HPDE6-E6E7 (cell line): Measurements from ENCODE around the gene LRMDA.

Source experiments
- DNase-seq: peaks from one replicate; pipeline ENCODE4 v3.0.0; 2011; ENCODE audit warnings: missing footprints; ENCODE audit errors: extremely low spot score

LRMDA gene

DNA sequence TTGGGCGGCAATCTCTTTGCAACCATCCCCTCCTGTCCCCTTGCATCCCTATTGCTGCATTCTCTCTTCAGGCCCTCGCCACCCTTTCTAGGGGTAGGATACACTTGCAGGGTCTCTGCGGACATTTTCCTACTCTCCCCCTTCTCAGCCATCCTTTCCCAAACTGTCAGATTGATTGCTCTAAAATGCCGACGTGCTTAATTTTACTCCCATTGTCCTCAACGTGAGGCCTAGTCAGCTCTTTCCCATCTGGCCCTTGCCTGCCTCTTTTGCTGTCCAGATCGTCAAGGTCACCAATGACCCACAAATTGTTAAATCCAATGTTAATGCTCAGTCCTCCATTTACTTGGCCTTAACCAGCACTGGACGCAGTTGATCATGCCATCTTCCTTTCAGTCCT lies 12.7 kb upstream of the LRMDA start:
- no peak for DNase-seq

DNA sequence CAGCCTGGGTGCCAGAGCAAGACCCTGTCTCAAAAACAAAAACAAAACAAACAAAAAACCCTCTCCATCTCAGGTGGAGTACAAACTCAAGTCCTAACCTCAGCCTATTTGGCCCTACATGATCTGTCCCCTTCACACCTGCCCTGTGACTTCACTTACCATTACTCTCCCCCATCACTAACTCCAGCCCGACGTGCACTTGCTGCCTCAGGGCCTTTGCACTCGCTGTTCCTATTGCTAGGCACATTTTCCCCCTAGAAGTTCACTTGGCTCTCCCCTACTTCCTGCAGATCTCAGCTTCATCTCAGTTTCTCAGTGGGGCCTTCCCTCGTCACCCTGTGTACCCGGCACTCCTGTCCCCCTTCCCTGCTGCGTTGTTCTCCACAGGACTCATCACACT lies 8.5 kb upstream of the LRMDA start:
- DNase-seq, result no peak

DNA sequence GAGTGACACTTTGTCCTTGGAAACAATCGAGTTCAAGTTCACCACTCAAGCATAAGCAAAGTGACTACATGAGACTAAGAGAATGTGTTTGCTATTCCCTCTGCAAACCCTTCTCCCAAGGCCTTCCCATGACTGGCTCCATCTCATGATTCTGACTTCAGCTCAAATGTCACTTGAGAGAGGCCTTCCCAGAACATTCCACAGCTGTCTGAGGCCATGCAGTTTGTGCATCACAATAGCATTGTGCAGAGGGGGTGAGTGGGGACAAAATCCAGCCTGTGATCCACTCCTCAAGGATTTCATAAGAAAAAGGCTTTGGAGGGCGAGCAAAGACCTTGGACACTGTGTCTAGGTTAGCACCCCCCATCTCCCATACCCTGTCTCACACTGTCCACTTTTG lies 6.9 kb upstream of the LRMDA start:
- no peak for DNase-seq

DNA sequence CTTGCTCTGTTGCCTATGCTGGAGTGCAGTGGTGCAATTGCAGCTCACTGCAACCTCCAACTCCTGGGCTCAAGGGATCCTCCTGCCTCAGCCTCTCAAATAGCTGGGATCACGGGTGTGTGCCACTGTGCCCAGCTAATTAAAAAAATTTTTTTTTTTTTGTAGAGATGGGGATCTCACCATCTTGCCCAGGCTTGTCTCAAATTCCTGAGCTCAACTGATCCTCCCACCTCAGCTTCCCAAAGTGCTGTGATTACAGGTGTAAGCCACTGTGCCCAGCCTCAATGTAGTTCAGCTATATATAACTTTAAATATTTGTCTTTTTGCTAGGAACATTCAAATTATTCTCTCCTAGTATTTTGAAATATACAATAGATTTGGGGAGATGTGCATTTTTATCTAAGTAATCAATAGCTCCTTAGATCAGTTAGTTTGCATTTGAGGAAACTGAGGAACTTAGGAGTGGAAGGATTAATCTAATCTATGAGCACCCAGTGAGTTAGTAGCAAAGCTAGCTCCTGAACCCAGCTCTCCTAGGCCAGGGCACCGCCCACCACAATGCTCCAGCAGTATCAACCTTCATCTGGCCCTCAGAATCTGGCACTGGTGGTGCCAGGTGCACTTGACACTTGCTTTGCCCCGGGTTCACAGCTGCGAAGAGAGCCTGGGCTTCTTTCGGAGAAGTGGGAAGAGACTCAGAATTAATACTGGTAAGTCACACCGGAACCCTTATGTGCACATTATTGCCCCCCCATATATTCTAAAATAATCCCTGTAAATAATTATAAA lies 5.9 kb upstream of the LRMDA start:
- no peak for DNase-seq

DNA sequence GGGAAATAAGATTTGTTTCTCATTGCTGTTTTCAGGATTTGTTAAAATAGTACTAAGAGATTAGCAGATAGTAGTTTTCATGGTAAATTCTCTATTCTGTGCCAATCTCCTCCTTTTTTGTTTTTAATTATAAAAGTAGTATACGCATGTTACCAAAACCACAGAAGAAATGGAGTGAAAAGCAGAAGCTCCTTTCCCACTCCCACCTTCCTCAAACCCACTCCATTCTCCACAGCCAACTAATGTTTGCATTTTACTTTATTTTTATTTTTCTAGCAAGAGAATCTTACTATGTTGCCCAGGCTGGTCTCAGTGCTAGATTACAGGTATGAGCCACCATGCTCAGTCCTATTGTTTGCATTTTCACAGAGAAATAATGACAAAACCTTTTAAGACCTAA lies 4.5 kb upstream of the LRMDA start:
- no peak for DNase-seq

DNA sequence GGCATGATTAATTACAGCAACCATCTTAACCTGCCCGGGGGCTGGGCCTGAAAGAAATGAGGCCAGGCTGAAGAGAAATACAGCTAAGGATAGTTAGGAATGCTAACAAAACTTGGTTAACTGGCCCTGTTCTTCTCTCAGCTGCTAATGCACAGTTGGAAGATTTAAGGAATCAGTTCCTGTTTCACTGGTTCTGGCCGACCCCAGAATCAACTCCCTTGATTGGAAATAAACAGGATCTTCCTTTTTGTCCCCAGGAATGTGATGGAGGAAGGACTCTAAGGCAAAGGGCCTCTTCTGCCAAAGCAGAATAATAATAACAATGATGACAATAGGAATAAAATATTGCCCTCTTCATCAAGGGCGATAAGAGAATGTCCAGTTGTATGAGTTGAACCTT lies 3.5 kb upstream of the LRMDA start:
- no peak for DNase-seq

DNA sequence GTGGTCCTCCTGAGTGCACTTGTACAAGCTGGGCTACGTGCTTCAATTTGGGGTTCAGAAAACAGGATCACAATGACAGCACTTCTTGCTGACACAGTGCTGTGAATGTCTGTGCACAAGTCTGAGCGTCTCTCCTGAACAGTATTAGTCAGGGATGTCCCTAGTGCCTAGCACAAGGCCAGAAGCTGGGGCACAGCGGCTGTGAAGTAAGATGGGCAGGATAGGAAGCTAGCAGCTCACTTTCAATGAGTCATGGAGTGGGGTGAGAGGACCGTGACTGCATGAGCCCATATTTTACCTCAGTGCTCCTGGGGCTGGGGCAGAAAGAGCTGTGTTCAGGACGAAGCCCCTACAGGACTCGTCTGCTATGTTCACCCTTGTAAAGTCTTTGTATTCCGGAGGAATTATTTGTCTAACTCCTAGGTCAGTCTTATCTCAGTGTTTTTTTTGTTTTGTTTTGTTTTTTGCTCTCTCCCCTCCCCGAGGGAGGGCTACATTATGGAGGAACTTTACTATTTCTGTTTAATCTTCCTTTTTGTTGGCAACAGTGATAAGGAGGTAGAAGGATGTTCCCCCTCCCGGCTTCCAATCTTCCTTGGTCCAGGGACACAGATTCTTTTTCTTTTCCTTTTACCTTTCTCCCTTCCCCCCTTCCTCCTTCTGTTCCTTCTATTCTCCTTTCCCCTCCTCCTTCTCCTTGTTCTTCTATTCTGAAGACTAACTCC lies 2.8 kb upstream of the LRMDA start:
- DNase-seq, result peak; percentile 79

DNA sequence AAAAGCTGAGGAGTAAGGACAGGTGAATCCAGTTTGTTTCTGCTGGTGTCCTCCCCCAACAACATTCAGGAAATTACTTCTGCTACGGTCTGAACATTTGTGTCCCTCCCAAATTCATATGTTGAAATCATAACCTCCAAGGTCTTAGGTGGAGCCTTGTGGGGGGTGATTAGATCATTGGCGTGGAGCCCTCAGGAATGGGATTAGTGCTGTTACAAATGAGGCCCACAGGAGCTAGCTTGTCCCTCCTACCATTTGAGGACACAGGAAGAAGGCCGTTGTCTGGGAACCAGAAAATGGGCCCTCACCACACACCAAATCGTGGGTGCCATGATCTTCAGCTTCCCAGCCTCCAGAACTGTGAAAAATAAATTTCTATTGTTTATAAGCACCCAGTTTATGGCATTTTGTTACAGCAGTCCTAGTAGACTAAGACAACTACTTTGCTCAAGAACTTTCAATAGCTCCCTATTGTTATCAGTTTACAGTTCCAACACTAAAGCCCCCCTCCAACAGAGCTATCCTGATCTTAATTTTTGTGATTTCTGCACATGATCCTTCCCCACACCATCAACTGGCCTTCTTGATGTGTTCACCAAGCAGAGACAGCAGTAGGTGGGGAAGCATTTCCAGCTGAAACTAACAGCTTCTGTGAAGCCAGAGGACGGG lies 2.1 kb upstream of the LRMDA start:
- DNase-seq, result no peak

DNA sequence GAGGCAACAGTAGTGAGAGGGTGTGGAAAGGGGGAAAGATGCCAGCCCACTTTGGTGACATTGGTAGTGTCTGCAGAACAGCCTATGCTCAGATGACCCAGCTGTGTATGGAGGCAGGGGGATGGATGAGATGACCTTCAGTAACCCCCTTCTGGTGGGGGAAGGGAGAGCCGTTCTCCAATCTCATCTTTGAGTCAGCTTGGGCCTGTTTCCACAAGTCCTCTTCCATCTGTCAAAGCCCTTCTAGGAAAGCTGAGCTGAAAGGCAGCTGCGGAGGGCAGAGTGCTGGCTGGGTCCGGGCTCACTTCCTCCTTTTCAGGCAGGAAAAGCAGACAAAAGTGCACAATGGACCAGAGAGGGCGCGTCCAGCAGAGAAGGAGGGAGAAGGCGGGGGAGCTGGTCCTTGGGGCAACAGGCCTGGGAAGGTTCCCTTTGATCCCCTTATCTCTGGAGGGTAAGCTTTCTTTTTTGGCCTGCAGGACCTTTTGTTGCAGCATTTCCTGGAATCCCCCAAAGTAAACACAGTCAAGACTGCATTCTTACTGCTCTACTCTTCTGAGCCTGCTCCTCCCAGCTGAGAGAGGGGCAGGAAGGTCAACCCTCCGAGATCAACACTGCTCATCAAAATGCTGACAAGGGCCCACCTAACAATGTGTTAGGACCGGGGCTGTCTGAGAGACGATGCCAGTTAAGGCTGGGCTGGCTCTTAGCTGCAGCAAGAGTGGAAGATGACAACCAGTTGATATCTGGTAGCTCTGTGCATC lies 1.2 kb upstream of the LRMDA start:
- DNase-seq, result peak; percentile 80

DNA sequence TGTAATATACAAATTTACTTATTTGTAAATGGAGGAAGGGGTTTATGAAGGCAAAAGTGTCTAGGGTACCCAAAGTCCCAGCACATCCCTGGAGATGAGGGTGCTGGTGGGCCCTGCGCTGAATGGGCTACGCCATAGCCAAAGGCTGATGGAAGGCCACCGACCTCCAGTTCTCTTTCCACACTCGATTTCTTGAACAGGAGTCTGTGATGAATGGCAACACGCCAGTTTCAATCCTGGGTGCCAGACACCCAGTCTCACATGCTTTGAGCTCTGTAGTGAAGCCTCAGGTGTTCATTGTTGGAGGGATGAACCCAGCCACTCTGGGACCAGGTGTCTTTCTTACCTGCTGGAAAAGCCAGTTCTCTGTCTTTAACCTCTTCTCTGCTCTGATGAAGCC lies 752 bp downstream of the LRMDA start:
- no peak for DNase-seq

DNA sequence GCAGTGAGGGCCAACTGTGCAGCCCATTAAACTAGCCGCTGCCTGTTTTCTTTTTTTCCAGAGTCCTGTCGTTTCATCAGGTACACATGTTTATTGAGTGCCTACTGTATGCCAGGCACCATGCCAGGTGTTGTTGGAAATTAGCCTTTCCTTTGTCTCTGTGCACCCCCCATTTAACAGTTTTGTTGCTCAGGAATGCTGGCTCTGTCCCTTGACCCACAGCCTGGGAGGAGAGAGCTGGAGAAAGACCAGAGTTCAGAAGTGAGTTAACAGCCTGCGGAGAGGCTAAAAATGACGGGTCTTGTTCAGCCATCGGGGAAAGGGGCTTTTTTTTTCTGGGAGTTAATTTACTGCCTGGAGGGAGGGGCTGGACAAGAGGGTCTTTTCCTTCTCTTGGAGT lies 1.3 kb downstream of the LRMDA start:
- DNase-seq, result no peak

DNA sequence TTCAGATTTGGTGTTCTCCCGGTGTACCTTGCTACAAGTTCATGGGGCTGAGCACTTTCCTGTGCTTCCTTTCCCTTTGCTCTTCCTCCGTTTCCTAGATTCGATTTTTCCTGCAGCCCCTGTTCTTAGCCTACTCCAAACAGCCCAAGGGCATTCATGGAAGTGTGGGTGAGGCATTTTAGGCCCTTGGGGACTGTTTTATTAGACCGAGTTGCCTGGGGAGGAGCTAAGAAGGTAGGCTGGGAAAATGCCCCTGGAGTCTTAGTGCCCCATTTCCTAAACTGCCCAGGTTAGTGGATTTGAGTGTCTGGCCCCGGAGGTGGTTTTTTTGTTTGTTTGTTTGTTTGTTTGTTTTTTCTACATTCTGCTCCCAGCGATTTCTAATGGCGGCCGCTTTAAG lies 1.8 kb downstream of the LRMDA start:
- no peak for DNase-seq

DNA sequence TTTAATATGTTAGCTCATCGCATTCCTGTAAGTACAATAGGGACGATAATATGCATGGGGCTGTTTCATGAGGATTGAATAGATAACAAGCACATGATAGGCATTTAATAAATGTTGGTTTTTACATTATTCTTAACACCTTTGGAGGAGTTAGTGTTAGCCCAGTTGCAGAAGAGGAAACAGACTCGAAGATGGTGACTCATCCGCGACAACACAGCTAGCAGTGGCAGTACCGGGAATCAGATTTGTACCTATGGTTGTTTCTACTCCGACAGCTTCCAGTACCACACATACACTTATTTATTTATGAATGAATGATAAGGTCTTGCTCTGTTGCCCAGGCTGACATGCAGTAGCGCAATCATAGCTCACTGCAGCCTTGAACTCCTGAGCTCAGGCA lies 2.9 kb downstream of the LRMDA start:
- no peak for DNase-seq

DNA sequence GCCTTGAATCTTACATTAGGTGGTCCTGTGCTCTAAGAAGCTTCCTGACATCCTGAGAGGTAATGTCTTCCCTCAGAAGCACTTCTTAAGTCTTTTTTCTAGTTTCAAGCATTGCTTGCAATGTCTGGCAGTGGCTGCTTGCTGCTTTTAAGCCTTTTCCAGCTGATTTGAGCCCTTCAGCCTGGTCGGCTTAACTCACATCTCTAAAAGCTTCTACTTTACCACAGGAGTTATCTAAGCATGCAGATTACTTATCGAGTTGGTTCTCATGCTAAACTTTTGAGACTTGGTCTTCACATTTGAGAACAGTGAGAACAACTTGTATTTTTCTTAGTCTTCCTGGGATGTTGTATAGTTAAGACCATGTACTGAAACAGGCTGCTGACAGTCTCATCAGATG lies 3.9 kb downstream of the LRMDA start:
- DNase-seq, result no peak

DNA sequence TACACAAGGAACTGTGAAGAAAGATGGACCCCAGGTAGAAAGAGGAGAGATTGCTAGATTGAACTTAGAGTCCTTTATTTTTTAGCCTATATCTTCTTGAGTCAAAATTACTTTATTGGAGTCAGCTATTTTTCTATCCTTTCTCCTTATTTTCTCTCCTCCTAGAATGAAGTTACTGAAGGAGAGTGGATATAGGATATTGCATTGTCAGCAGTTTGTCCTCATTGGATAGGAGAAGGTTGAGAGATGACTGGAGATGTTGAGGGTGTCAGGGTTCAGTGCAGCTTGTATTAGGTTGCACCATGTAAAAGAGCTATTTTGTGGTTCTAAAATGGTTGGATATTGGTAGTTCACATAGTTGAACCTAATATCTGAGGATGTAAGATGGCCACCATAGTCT lies 5.5 kb downstream of the LRMDA start:
- DNase-seq, result no peak

DNA sequence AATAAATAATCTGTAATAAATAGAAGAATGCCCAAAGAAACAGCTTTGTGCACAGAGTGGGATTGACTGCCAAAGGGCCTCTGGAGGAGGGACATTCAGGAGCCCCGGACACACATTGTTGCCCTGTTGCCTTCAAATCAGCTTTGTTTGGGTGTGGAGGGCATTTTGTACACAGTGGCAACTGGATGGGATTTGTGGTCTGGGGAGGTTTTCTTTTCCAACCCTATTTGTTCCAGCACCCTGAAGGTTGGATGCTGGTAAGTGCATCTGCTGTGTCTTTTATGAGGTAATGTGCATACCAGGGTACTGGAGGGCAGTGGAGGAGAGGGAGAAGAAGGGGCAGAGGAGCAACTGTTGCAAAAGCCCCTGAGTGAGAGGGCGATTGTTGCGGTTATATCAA lies 6.3 kb downstream of the LRMDA start:
- no peak for DNase-seq

DNA sequence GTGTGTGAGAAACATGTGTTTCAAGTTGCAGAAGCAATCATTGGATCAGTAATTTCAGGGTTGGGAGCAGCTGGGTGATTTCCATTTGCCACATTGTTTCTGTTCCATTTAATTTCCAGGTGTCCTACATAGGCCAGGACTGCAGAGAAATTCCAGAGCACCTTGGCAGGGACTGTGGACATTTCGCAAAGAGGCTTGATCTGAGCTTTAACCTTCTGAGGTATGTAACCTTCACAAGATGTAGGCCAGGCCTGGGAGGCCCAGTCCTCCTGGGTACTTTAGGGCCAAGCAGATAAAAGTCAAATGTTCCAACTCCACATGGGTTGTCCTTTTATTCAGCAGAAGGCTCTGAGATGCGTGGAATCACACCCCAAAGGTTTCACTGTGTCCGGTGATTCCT lies 6.9 kb downstream of the LRMDA start:
- no peak for DNase-seq

DNA sequence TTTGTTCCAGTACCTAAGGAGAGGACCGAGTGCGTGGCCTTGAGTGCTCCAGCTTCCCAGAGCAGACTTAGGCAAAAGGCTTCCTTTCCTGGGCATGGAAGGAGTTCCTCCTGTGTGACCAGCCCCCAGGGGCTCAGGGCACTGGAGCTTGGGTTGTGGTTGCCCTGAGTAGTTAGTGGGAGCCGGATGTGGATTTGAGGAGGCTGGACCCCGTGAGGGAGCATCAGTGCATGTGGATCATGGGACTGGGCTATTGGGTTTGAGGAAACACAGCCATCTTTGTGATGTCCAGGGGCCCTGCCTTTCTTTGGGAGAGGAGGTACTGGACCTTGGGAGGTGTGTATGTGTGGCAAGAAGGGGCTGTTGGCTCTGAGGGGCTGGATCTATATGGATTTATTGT lies 8.4 kb downstream of the LRMDA start:
- no peak for DNase-seq

DNA sequence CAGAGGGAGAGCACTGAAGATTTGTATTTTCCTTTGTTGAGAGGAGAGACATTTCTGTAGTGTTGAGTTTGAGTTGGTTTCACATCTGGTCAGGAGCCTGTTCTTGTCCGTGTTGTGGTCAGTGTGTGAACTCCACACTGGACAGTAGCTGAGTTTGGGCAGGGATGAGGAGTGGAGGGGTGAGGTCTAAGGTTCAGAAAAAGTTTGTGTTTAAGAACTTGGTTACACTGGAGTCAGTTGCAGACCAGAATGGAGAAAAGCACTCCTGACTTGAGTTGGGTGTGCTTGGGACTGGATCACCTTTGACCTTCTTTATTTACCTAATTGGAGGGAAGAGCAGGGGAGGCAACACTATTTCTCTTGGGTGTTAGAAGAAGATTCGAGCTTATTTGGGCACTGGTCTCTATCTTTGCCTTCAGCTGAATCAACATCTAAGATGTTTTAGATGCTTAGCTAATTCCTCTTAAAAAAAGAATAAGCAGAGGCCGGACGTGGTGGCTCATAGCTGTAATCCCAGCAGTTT lies 8.9 kb downstream of the LRMDA start:
- no peak for DNase-seq

DNA sequence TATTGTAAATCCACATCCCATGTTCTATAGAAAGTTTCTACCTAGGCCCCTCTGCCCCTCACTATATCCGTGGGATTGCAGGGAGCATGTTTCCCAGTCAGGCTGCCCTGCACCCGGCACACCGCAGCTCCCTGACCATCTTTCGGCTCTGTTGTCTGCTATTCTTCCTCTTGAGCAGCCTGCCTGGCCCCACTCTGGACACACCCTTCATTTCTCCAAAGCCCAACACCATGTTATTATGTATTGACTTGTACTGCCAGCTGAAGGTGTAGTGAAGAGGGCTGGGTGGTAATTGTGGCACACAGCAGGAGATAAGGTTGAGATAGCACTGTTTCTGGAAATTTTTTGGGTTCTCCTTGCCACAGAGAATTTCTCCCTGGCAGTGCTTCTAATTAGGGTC lies 9.8 kb downstream of the LRMDA start:
- DNase-seq, result no peak

DNA sequence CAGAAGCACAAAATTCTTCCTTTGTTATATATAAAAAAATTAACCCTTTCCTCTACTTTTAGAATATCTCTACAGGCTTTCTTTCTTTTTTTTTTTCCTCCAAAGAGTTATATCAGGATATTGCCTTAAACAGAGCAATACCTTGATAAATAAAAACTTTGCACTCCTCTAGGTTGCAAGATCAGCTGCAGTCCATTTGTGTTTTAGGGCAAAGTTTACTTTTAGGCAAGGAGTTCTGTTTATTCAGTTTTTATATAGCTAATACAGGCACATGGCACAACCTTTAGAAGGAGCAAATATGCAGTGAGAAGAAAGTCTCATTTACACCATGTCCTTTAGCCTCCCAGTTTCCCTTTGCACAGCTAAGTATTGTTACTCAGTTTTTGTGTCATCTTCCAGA lies 10.3 kb downstream of the LRMDA start:
- no peak for DNase-seq

DNA sequence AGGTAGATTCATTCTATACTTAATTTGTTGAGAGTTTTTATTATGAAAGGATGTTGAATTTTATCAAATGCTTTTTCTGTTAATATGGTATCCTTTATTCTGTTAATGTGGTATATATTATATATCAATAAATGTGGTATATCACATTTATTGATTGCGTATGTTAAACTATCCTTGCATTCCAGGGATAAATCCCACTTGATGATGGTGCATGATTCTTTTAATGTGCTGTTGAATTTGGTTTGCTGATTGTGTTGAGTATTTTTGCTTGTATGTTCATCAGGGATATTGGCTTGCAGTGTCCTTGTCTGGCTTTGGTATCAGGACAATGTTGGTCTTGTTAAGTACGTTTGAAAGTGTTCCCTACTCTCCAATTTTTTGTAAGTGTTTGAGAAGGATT lies 11.9 kb downstream of the LRMDA start:
- no peak for DNase-seq
